ENCODE measurements around the gene ATP8B1. TPM values are rescaled to one million over a fixed set of nuclear protein-coding genes. Genes with fewer than 3 reads are reported as not detected.

ATP8B1 gene
- total and polyA plus RNA-seq, 9 of the 15 experiments (the other 6 are each of a cell fraction or from before 2014, with no cell fraction given): 0.01 to 0.22 (median 0.03) TPM; not detected in 3

DNA sequence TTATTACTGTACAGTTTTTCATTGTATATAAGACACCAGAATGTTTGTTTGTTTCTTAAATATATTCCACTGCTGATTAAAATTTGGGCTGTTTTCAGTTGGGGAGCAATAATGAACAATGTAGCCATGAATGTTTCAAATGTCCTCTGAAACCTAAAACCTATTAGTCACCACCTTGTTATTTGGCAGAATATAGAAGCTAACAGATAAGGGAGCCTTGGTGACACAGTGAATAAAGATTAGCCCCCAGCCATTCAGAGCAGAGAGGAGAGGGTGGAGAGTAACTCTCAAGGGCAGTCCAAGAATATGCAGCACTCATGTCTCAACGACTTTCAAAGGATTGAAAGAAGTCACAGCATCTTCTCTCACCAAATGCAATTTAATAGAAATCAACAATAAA is 43.1 kb upstream of the ATP8B1 start (continued):
- TF ChIP-seq, protein P1, sequence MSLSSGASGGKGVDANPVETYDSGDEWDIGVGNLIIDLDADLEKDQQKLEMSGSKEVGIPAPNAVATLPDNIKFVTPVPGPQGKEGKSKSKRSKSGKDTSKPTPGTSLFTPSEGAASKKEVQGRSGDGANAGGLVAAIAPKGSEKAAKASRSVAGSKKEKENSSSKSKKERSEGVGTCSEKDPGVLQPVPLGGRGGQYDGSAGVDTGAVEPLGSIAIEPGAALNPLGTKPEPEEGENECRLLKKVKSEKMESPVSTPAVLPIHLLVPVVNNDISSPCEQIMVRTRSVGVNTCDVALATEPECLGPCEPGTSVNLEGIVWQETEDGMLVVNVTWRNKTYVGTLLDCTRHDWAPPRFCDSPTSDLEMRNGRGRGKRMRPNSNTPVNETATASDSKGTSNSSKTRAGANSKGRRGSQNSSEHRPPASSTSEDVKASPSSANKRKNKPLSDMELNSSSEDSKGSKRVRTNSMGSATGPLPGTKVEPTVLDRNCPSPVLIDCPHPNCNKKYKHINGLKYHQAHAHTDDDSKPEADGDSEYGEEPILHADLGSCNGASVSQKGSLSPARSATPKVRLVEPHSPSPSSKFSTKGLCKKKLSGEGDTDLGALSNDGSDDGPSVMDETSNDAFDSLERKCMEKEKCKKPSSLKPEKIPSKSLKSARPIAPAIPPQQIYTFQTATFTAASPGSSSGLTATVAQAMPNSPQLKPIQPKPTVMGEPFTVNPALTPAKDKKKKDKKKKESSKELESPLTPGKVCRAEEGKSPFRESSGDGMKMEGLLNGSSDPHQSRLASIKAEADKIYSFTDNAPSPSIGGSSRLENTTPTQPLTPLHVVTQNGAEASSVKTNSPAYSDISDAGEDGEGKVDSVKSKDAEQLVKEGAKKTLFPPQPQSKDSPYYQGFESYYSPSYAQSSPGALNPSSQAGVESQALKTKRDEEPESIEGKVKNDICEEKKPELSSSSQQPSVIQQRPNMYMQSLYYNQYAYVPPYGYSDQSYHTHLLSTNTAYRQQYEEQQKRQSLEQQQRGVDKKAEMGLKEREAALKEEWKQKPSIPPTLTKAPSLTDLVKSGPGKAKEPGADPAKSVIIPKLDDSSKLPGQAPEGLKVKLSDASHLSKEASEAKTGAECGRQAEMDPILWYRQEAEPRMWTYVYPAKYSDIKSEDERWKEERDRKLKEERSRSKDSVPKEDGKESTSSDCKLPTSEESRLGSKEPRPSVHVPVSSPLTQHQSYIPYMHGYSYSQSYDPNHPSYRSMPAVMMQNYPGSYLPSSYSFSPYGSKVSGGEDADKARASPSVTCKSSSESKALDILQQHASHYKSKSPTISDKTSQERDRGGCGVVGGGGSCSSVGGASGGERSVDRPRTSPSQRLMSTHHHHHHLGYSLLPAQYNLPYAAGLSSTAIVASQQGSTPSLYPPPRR (CRISPR knock-in tag; IDR thresholded peaks at IDR 0.05; ENCODE audit: borderline replicate concordance): no peak
- TF ChIP-seq CBX1 (IDR thresholded peaks at IDR 0.05; ENCODE audit: low read depth) (no peak), YBX1 (IDR thresholded peaks at IDR 0.05) (no peak), FOXK1 (CRISPR knock-in tag; IDR thresholded peaks at IDR 0.05; ENCODE audit: borderline replicate concordance) (no peak), TARDBP (IDR thresholded peaks at IDR 0.05) (no peak), MYC (IDR thresholded peaks at IDR 0.05; ENCODE audit: low read depth, low read length) (no peak), MYC (CRISPR knock-in tag; IDR thresholded peaks at IDR 0.05; ENCODE audit: borderline replicate concordance, low read depth) (no peak), CBFA2T3 (IDR thresholded peaks at IDR 0.05) (peak; percentile 52; the same call in 1 of the 2 replicates), RBM34 (IDR thresholded peaks at IDR 0.05; ENCODE audit: borderline replicate concordance, insufficient read depth, low read length) (no peak), SMARCA4 (IDR thresholded peaks at IDR 0.05) (peak; percentile 90), KDM4B (IDR thresholded peaks at IDR 0.05; ENCODE audit: borderline replicate concordance in 2 of 2, low read depth in 1 of 2) (no peak), NCOA4 (IDR thresholded peaks at IDR 0.05; ENCODE audit: partially characterized antibody) (no peak), DPF2 (IDR thresholded peaks at IDR 0.05) (peak; percentile 91)
- TF ChIP-seq, protein P2, sequence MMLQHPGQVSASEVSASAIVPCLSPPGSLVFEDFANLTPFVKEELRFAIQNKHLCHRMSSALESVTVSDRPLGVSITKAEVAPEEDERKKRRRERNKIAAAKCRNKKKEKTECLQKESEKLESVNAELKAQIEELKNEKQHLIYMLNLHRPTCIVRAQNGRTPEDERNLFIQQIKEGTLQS (IDR thresholded peaks at IDR 0.05): peak; percentile 89
- TF ChIP-seq, protein P2 (CRISPR knock-in tag; conservative IDR thresholded peaks at IDR 0.05): peak; percentile 16
- TF ChIP-seq, protein P3, sequence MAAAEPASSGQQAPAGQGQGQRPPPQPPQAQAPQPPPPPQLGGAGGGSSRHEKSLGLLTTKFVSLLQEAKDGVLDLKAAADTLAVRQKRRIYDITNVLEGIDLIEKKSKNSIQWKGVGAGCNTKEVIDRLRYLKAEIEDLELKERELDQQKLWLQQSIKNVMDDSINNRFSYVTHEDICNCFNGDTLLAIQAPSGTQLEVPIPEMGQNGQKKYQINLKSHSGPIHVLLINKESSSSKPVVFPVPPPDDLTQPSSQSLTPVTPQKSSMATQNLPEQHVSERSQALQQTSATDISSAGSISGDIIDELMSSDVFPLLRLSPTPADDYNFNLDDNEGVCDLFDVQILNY (CRISPR knock-in tag; IDR thresholded peaks at IDR 0.05): no peak
- TF ChIP-seq, protein P4, sequence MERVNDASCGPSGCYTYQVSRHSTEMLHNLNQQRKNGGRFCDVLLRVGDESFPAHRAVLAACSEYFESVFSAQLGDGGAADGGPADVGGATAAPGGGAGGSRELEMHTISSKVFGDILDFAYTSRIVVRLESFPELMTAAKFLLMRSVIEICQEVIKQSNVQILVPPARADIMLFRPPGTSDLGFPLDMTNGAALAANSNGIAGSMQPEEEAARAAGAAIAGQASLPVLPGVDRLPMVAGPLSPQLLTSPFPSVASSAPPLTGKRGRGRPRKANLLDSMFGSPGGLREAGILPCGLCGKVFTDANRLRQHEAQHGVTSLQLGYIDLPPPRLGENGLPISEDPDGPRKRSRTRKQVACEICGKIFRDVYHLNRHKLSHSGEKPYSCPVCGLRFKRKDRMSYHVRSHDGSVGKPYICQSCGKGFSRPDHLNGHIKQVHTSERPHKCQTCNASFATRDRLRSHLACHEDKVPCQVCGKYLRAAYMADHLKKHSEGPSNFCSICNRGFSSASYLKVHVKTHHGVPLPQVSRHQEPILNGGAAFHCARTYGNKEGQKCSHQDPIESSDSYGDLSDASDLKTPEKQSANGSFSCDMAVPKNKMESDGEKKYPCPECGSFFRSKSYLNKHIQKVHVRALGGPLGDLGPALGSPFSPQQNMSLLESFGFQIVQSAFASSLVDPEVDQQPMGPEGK (CRISPR knock-in tag; IDR thresholded peaks at IDR 0.05; ENCODE audit: borderline replicate concordance): no peak
